IMR-90 (cell line): ENCODE results near the gene DNMT3A. TPM values are rescaled to one million over a fixed set of nuclear protein-coding genes. Genes with fewer than 3 reads are reported as not detected.

Source experiments
- ATAC-seq: fragments of 200-7000 bp; cut with Tn5 transposase; 2 replicates; pipeline ENCODE4 v1.9.1; 2020; ENCODE audit warnings: low read depth, mild to moderate bottlenecking, moderate library complexity
- BruUV-seq: library from RNA; stranded (reverse); fragments of 400-500 nt; replicated peaks from 2 replicates; lab custom pipeline; 2021; lab: Mats Ljungman, UMichigan
- CTCF ChIA-PET: fragments of 300-600 bp; formaldehyde crosslinking; extraction: SDS; loops from one replicate; lab custom pipeline; 2021; ENCODE audit warnings: antibody characterized with exemption; lab: Yijun Ruan, JAX
- POLR2A ChIA-PET: fragments of 300-600 bp; sonication (Branson Sonifier 250); formaldehyde crosslinking; loops from one replicate; lab custom pipeline; 2022; ENCODE audit warnings: antibody characterized with exemption; ENCODE audit not compliant: unreplicated experiment; lab: Charles Lee
- DNase-seq: peaks from one replicate; pipeline ENCODE4 v3.0.0; 2013
- H2AFZ ChIP-seq: replicated peaks from 2 replicates; pipeline ENCODE3; 2013; ENCODE audit warnings: low read length, mild to moderate bottlenecking; ENCODE audit not compliant: poor library complexity
- H2AK5ac ChIP-seq: 2 replicates; pipeline ENCODE4 v1.6.1; 2013; ENCODE audit warnings: low read depth, low read length, inconsistent platforms
- H2AK9ac ChIP-seq: replicated peaks from 2 replicates; pipeline ENCODE3; 2013; ENCODE audit warnings: mild to moderate bottlenecking, low read depth, low read length, moderate library complexity; ENCODE audit not compliant: poor library complexity
- H2BK120ac ChIP-seq: 2 replicates; pipeline ENCODE4 v1.6.1; 2013; ENCODE audit warnings: low read depth, low read length, inconsistent platforms
- H2BK15ac ChIP-seq: 3 replicates; pipeline ENCODE4 v1.6.1; 2013; ENCODE audit warnings: low read depth, low read length, inconsistent platforms
- H2BK20ac ChIP-seq: 2 replicates; pipeline ENCODE4 v1.6.1; 2013; ENCODE audit warnings: low read depth, mild to moderate bottlenecking, inconsistent platforms, low read length, moderate library complexity
- H2BK5ac ChIP-seq: 2 replicates; pipeline ENCODE4 v1.6.1; 2013; ENCODE audit warnings: mild to moderate bottlenecking, low read depth, low read length, inconsistent platforms; ENCODE audit not compliant: poor library complexity, severe bottlenecking
- H3K14ac ChIP-seq: replicated peaks from 2 replicates; pipeline ENCODE4 v1.6.1; 2013; ENCODE audit warnings: low read depth, low read length, inconsistent platforms
- H3K18ac ChIP-seq: 2 replicates; pipeline ENCODE4 v1.6.1; 2013; ENCODE audit warnings: low read depth, low read length, control low read depth
- H3K23ac ChIP-seq: 2 replicates; pipeline ENCODE4 v1.6.1; 2013; ENCODE audit warnings: low read depth, low read length, inconsistent platforms
- H3K27ac ChIP-seq: 2 replicates; pipeline ENCODE4 v1.5.1; 2013; ENCODE audit warnings: mild to moderate bottlenecking, control low read depth, low read length; ENCODE audit not compliant: insufficient read depth
- H3K27me3 ChIP-seq: 2 replicates; pipeline ENCODE4 v1.6.1; 2013; ENCODE audit warnings: low read length; ENCODE audit not compliant: control insufficient read depth, insufficient read depth
- H3K36me3 ChIP-seq: 2 replicates; pipeline ENCODE4 v1.6.1; 2013; ENCODE audit warnings: low read length, mixed read lengths; ENCODE audit not compliant: control insufficient read depth, insufficient read depth
- H3K4ac ChIP-seq: 2 replicates; pipeline ENCODE4 v1.6.1; 2013; ENCODE audit warnings: low read depth, low read length, inconsistent platforms
- H3K4me1 ChIP-seq: 2 replicates; pipeline ENCODE4 v1.6.1; 2013; ENCODE audit warnings: low read length, mixed read lengths; ENCODE audit not compliant: control insufficient read depth, insufficient read depth
- H3K4me2 ChIP-seq: 2 replicates; pipeline ENCODE4 v1.6.1; 2013; ENCODE audit warnings: low read depth, mild to moderate bottlenecking, control low read depth, low read length, moderate library complexity
- H3K4me3 ChIP-seq: 2 replicates; pipeline ENCODE4 v1.5.1; 2013; ENCODE audit warnings: low read depth, mild to moderate bottlenecking, control low read depth, low read length, moderate library complexity; ENCODE audit not compliant: insufficient read depth
- H3K56ac ChIP-seq: 2 replicates; pipeline ENCODE4 v1.6.1; 2013; ENCODE audit warnings: low read length, inconsistent platforms; ENCODE audit not compliant: insufficient read depth; ENCODE audit errors: extremely low read depth
- H3K79me1 ChIP-seq, 2 experiments: 2 replicates each; pipeline ENCODE4 v1.6.1; 2013; ENCODE audit warnings: low read length in 2 of 2, inconsistent platforms in 1 of 2, low read depth in 1 of 2
- H3K9ac ChIP-seq: 2 replicates; pipeline ENCODE4 v1.6.1; 2013; ENCODE audit warnings: low read depth, low read length, control low read depth
- H3K9me1 ChIP-seq: 2 replicates; pipeline ENCODE4 v1.6.1; 2013; ENCODE audit warnings: low read length, inconsistent platforms; ENCODE audit not compliant: insufficient read depth
- H3K9me3 ChIP-seq: 2 replicates; pipeline ENCODE4 v1.6.1; 2013; ENCODE audit warnings: low read length; ENCODE audit not compliant: control insufficient read depth, insufficient read depth
- H4K20me1 ChIP-seq: 2 replicates; pipeline ENCODE4 v1.6.1; 2013; ENCODE audit warnings: low read length, inconsistent platforms; ENCODE audit not compliant: insufficient read depth
- H4K5ac ChIP-seq: 2 replicates; pipeline ENCODE4 v1.6.1; 2013; ENCODE audit warnings: mild to moderate bottlenecking, low read depth, low read length, control low read depth
- H4K8ac ChIP-seq, 2 experiments: 2 replicates each; pipeline ENCODE4 v1.6.1; 2013; ENCODE audit warnings: low read depth in 2 of 2, low read length in 2 of 2, control low read depth in 1 of 2, inconsistent platforms in 1 of 2
- H4K91ac ChIP-seq: 2 replicates; pipeline ENCODE4 v1.6.1; 2013; ENCODE audit warnings: low read depth, low read length, inconsistent platforms; ENCODE audit not compliant: insufficient read depth
- BHLHE40 ChIP-seq: fragments of 150-350 bp; IDR thresholded peaks from 2 replicates; pipeline ENCODE4 v1.6.1; 2016; ENCODE audit warnings: mild to moderate bottlenecking, low read depth, low read length
- CEBPB ChIP-seq: IDR thresholded peaks from 2 replicates; pipeline ENCODE4 v1.6.1; 2012; ENCODE audit warnings: low read depth, low read length, improper control_type of control experiment
- CHD1 ChIP-seq: IDR thresholded peaks from 2 replicates; pipeline ENCODE4 v1.6.1; 2012; ENCODE audit warnings: low read depth, low read length, improper control_type of control experiment
- FOS ChIP-seq: fragments of 150-350 bp; IDR thresholded peaks from 2 replicates; pipeline ENCODE4 v1.6.1; 2016; ENCODE audit warnings: low read depth, low read length
- MAFK ChIP-seq: IDR thresholded peaks from 2 replicates; pipeline ENCODE4 v1.6.1; 2012; ENCODE audit warnings: low read depth, low read length, improper control_type of control experiment
- MAZ ChIP-seq: IDR thresholded peaks from 2 replicates; pipeline ENCODE4 v1.6.1; 2012; ENCODE audit warnings: low read depth, mild to moderate bottlenecking, low read length, improper control_type of control experiment, moderate library complexity, borderline replicate concordance
- MXI1 ChIP-seq: IDR thresholded peaks from 2 replicates; pipeline ENCODE4 v1.6.1; 2012; ENCODE audit warnings: low read depth, mild to moderate bottlenecking, low read length, moderate library complexity, borderline replicate concordance
- NFE2L2 ChIP-seq: fragments of 150-350 bp; IDR thresholded peaks from 2 replicates; pipeline ENCODE4 v1.6.1; 2016; ENCODE audit warnings: low read depth, mild to moderate bottlenecking, low read length
- POLR2A ChIP-seq: IDR thresholded peaks from 2 replicates; pipeline ENCODE4 v1.6.1; 2012; ENCODE audit warnings: mild to moderate bottlenecking, low read depth, low read length
- RAD21 ChIP-seq: IDR thresholded peaks from 2 replicates; pipeline ENCODE4 v1.6.1; 2012; ENCODE audit warnings: low read length, improper control_type of control experiment
- RCOR1 ChIP-seq: IDR thresholded peaks from 2 replicates; pipeline ENCODE4 v1.6.1; 2012; ENCODE audit warnings: mild to moderate bottlenecking, low read length, improper control_type of control experiment; ENCODE audit not compliant: insufficient replicate concordance
- RFX5 ChIP-seq: IDR thresholded peaks from 2 replicates; pipeline ENCODE4 v1.8.0; 2012; ENCODE audit warnings: low read depth, mild to moderate bottlenecking, low read length, moderate library complexity
- SMC3 ChIP-seq: fragments of 150-350 bp; IDR thresholded peaks from 2 replicates; pipeline ENCODE4 v1.6.1; 2016; ENCODE audit warnings: low read depth, mild to moderate bottlenecking, antibody characterized with exemption, low read length, moderate library complexity
- WGBS, 2 experiments: methylation state at CpG; one replicate each; pipeline versions ENCODE4 v1.1.5 to v1.1.7; 2013; ENCODE audit warnings: missing lambda C conversion rate in 2 of 2; ENCODE audit not compliant: insufficient read length in 1 of 2; ENCODE audit errors: extremely low coverage in 2 of 2; 5-methylcytosine and 5-hydroxymethylcytosine counted together
- dilution Hi-C: fragments of 300-500 bp; cut with HindIII; formaldehyde crosslinking; loops from one replicate; pipeline ENCODE4 v1.14.3; 2018; ENCODE audit warnings: low sequenced_read_pairs; ENCODE audit not compliant: unreplicated experiment
- in situ Hi-C: fragments of 300-500 bp; cut with MboI; formaldehyde crosslinking; loops from 3 replicates; pipeline ENCODE4 v1.14.3; 2019; ENCODE audit warnings: low sequenced_read_pairs, inconsistent platforms, mixed read lengths
- intact Hi-C: fragments of 100-400 bp; cut with micrococcal nuclease; formaldehyde crosslinking; loops from 2 replicates; pipeline ENCODE4 v1.10.0; 2022
- polyA plus RNA-seq, 3 experiments: library from polyadenylated mRNA; depleted of rRNA; stranded (reverse); fragments of >200 nt; gene quantifications; 2 replicates each; pipeline ENCODE4 v1.2.3, GENCODE V29; 2012; ENCODE audit warnings: low replicate concordance in 1 of 3
- total RNA-seq: library from RNA; depleted of rRNA; stranded (reverse); fragments of >200 nt; gene quantifications from 2 replicates; pipeline ENCODE4 v1.2.3, GENCODE V29; 2012
- TF ChIP-seq, protein P1 (sequence below): fragments of 150-350 bp; IDR thresholded peaks from 2 replicates; pipeline ENCODE4 v1.6.1; 2017; ENCODE audit warnings: mild to moderate bottlenecking, antibody characterized with exemption, low read length, low read depth
- TF ChIP-seq, protein P2 (sequence below): fragments of 150-350 bp; IDR thresholded peaks from 2 replicates; pipeline ENCODE4 v1.6.1; 2016; ENCODE audit warnings: low read depth, mild to moderate bottlenecking, low read length, moderate library complexity, borderline replicate concordance

DNMT3A gene
- total and polyA plus RNA-seq, 2 of the 4 experiments (the other 2 are of a cell fraction), result 4.4 to 9.7 TPM

DNA sequence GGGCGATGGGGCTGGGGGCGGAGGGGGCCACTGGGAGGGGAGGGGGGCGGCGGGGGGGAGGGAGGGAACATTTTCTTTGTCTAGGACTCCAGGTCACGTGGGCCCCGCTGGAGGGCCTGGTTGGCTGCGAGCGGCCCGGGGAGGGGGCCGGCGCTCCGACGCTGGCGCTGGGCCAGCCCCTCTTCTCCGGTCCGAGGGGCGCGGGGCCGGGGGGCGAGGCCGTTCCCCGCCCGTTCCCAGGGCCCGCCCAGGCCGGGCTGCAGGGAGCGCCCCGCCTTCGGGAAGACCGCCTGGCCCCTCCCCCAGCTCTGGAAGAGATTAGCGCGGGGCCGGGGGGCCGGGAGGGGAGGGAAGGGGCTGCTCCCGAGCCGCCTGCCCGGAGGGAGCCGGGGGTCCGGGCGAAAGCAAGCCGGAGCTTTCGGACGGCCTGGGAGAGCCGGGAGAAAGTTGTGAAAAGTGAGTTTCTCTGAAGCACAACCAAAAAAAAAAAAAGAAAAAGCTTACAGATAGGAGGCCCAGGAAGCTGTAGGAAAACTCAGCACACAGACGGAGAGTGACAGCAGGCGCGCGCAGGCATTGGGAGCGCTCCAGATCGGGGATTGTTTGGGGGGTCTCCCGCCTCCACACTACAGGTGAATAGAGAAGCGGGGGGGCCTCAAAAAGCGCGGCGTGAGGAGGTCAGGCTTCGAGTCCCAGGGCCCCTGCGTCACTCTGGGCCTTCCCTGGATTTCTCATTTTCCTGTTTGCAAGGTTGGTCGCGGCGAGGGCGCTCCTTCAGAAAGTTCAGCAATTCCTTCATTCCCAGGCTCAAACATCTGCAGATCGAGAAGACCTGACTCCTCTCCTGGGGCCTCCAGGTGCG is 89.2 kb downstream of the DNMT3A start:
- dilution Hi-C loops (no loop called here), in situ Hi-C loops (no loop called here), intact Hi-C loops (loop anchor here (10.0 kb wide), 1 partner anchor 312 kb away; no protein-coding TSS in a partner anchor)
- no peak overlapping the region for H3K14ac ChIP-seq
- H3K9me3 ChIP-seq, result no peaks in the 10 kb centered on the region
- H3K23ac ChIP-seq, result no peak overlapping the region
- ChIA-PET CTCF (no interaction called here), POLR2A (interaction anchor here (0.6 kb wide), 1 partner anchor 13 kb away, joined by 6 read pairs; no protein-coding TSS in a partner anchor)
- no peak overlapping the region for H2BK120ac ChIP-seq
- no peak overlapping the region for H2AK5ac ChIP-seq
- no peaks in the 10 kb centered on the region; the same call in 1 of the 2 replicates for H3K9me1 ChIP-seq
- DNase-seq (peak; percentile 14), ATAC-seq (peak; percentile 59)
- no peak overlapping the region; the same call in 1 of the 2 replicates for H4K5ac ChIP-seq
- H3K18ac ChIP-seq, result no peak overlapping the region; the same call in 1 of the 2 replicates
- no peak overlapping the region for H3K4me2 ChIP-seq
- no peak overlapping the region for H2BK15ac ChIP-seq
- no CpG with 5 or more reads among the region's 62 CpGs for WGBS, 2 experiments
- peaks cover 26% of the 10 kb centered on the region for H3K4me1 ChIP-seq
- no peak overlapping the region for H3K56ac ChIP-seq
- H4K20me1 ChIP-seq, result no peaks in the 10 kb centered on the region
- no TSS peak for BruUV-seq
- H2AK9ac ChIP-seq, result no peak overlapping the region
- H3K4me3 ChIP-seq, result peak overlapping the region; percentile 23
- H2BK5ac ChIP-seq, result no peak overlapping the region
- H3K79me1 ChIP-seq, result 0 out of 4 replicates have a peak, but pooled peaks cover 0 to 6% of the 10 kb centered on the region in 2 experiments
- H4K8ac ChIP-seq, result peak overlapping the region; percentile 2 to 27; a peak in 2 of 4 replicates
- no peaks in the 10 kb centered on the region for H3K27me3 ChIP-seq
- no peak overlapping the region for H3K4ac ChIP-seq
- H3K9ac ChIP-seq, result peak overlapping the region; percentile 25; the same call in 1 of the 2 replicates
- H3K27ac ChIP-seq, result 0 out of 2 replicates have a peak overlapping the region, but pooled peaks have one; percentile 11
- no peak overlapping the region for H4K91ac ChIP-seq
- peaks cover 21% of the 10 kb centered on the region for H3K36me3 ChIP-seq
- H2BK20ac ChIP-seq, result no peak overlapping the region
- H2AFZ ChIP-seq, result peak overlapping the region; percentile 84
- TF ChIP-seq RAD21 (no peak), CHD1 (no peak), MAZ (peak; percentile 63; the same call in 1 of the 2 replicates), NFE2L2 (no peak), POLR2A (no peak), MXI1 (no peak), RCOR1 (no peak), SMC3 (no peak), RFX5 (no peak), FOS (no peak), MAFK (no peak), CEBPB (no peak), BHLHE40 (no peak)
- TF ChIP-seq, protein P1, sequence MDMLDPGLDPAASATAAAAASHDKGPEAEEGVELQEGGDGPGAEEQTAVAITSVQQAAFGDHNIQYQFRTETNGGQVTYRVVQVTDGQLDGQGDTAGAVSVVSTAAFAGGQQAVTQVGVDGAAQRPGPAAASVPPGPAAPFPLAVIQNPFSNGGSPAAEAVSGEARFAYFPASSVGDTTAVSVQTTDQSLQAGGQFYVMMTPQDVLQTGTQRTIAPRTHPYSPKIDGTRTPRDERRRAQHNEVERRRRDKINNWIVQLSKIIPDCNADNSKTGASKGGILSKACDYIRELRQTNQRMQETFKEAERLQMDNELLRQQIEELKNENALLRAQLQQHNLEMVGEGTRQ, result peak; percentile 78
- TF ChIP-seq, protein P2, sequence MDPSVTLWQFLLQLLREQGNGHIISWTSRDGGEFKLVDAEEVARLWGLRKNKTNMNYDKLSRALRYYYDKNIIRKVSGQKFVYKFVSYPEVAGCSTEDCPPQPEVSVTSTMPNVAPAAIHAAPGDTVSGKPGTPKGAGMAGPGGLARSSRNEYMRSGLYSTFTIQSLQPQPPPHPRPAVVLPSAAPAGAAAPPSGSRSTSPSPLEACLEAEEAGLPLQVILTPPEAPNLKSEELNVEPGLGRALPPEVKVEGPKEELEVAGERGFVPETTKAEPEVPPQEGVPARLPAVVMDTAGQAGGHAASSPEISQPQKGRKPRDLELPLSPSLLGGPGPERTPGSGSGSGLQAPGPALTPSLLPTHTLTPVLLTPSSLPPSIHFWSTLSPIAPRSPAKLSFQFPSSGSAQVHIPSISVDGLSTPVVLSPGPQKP, result no peak
